ENCODE measurements around the gene DEDD.

Gene DEDD

GRCh38 chr1:161099090-161099802 lies 33.2 kb downstream of the DEDD start:
- no peak for ATAC-seq (ENCODE audit: insufficient read depth, low read depth)
- H3K4me3 ChIP-seq (ENCODE audit: low read depth in 1 of 2, low read length in 2 of 2): peak overlapping the region in 1 of 2 experiments; percentile 64; a peak in 2 of 4 replicates
- TF ChIP-seq CTCF (IDR thresholded peaks at IDR 0.05; ENCODE audit: borderline replicate concordance, extremely low read depth, low read length, poor library complexity, severe bottlenecking): no peak
- no peak for TF ChIP-seq EZH2 (IDR thresholded peaks at IDR 0.05; ENCODE audit: borderline replicate concordance, low read depth, low read length, severe bottlenecking)

GRCh38 chr1:161098210-161099068 lies 34.0 kb downstream of the DEDD start, which contains the start of gene KLHDC9:
Gene KLHDC9, plus strand, starts transcription at chr1:161098361. Its CDS starts 175 bp downstream, at chr1:161098536.
- no peaks in the 10 kb centered on the region for H3K27me3 ChIP-seq (ENCODE audit: insufficient read depth, low read length, poor library complexity)
- H2AFZ ChIP-seq (ENCODE audit: low read depth, low read length): peak within 1 kb of the TSS; percentile 73
- H3K36me3 ChIP-seq (ENCODE audit: insufficient read depth, low read length): peaks cover 31% of the 10 kb centered on the region
- peaks cover 24% of the 10 kb centered on the region for H3K4me1 ChIP-seq (ENCODE audit: insufficient read depth, low read length)
- peak within 1 kb of the TSS; percentile 57 for H3K9ac ChIP-seq (ENCODE audit: low read depth, low read length)
- peak within 1 kb of the TSS; percentile 19 to 64; a peak in 3 of 4 replicates for H3K4me3 ChIP-seq (ENCODE audit: low read depth in 1 of 2, low read length in 2 of 2)
- peaks cover 10% of the 10 kb centered on the region for H3K79me2 ChIP-seq (ENCODE audit: insufficient read depth, low read length)
- H4K20me1 ChIP-seq (ENCODE audit: insufficient read depth, low read length): peaks cover 14% of the 10 kb centered on the region
- H3K9me3 ChIP-seq (ENCODE audit: insufficient read depth, low read length, severe bottlenecking): no peaks in the 10 kb centered on the region
- H3K4me2 ChIP-seq (ENCODE audit: insufficient read depth, low read length): peak within 1 kb of the TSS; percentile 89
- H3K27ac ChIP-seq (ENCODE audit: low read length): peak within 1 kb of the TSS; percentile 65
- ATAC-seq (ENCODE audit: insufficient read depth, low read depth) (peak; percentile 87), DNase-seq (peak; percentile 89)
- TF ChIP-seq CTCF (IDR thresholded peaks at IDR 0.05; ENCODE audit: borderline replicate concordance, extremely low read depth, low read length, poor library complexity, severe bottlenecking) (peak; percentile 26), EZH2 (IDR thresholded peaks at IDR 0.05; ENCODE audit: borderline replicate concordance, low read depth, low read length, severe bottlenecking) (no peak)

More at GRCh38 chr1:161099090-161099802, 33.2 kb downstream of the DEDD start:
- H3K79me2 ChIP-seq (ENCODE audit: insufficient read depth, low read length): peaks cover 17% of the 10 kb centered on the region
- peaks cover 24% of the 10 kb centered on the region for H3K4me1 ChIP-seq (ENCODE audit: insufficient read depth, low read length)
- H3K9ac ChIP-seq (ENCODE audit: low read depth, low read length): no peak overlapping the region
- no peak overlapping the region for H2AFZ ChIP-seq (ENCODE audit: low read depth, low read length)
- no peaks in the 10 kb centered on the region for H3K9me3 ChIP-seq (ENCODE audit: insufficient read depth, low read length, severe bottlenecking)
- H3K27ac ChIP-seq (ENCODE audit: low read length): no peak overlapping the region
- H3K4me2 ChIP-seq (ENCODE audit: insufficient read depth, low read length): peak overlapping the region; percentile 89
- no peak for DNase-seq
- H4K20me1 ChIP-seq (ENCODE audit: insufficient read depth, low read length): peaks cover 14% of the 10 kb centered on the region
- H3K36me3 ChIP-seq (ENCODE audit: insufficient read depth, low read length): peaks cover 36% of the 10 kb centered on the region
- H3K27me3 ChIP-seq (ENCODE audit: insufficient read depth, low read length, poor library complexity): no peaks in the 10 kb centered on the region

GRCh38 chr1:161096530-161096929 lies 35.9 kb downstream of the DEDD start:
- Histone ChIP-seq H4K20me1 (ENCODE audit: insufficient read depth, low read length) (0 out of 2 replicates have a peak, but pooled peaks cover 6% of the 10 kb centered on the region), H3K4me3 (ENCODE audit: low read depth in 1 of 2, low read length in 2 of 2) (no peak overlapping the region), H3K79me2 (ENCODE audit: insufficient read depth, low read length) (no peaks in the 10 kb centered on the region), H3K9me3 (ENCODE audit: insufficient read depth, low read length, severe bottlenecking) (no peaks in the 10 kb centered on the region), H3K4me2 (ENCODE audit: insufficient read depth, low read length) (no peak overlapping the region), H3K4me1 (ENCODE audit: insufficient read depth, low read length) (peaks cover 24% of the 10 kb centered on the region), H3K27me3 (ENCODE audit: insufficient read depth, low read length, poor library complexity) (no peaks in the 10 kb centered on the region), H3K27ac (ENCODE audit: low read length) (no peak overlapping the region), H2AFZ (ENCODE audit: low read depth, low read length) (no peak overlapping the region), H3K36me3 (ENCODE audit: insufficient read depth, low read length) (peaks cover 21% of the 10 kb centered on the region), H3K9ac (ENCODE audit: low read depth, low read length) (no peak overlapping the region)
- no peak for ATAC-seq (ENCODE audit: insufficient read depth, low read depth)
- no peak for DNase-seq
- no peak for TF ChIP-seq CTCF (IDR thresholded peaks at IDR 0.05; ENCODE audit: borderline replicate concordance, extremely low read depth, low read length, poor library complexity, severe bottlenecking)
